HG03045 (cell line): ENCODE data around the gene RANBP6.
"Not testable (repeated sequence)": the region's sequence is repeated elsewhere in the genome, so short reads cannot be mapped to it uniquely, and the experiment has no call there.

Experiments
- ATAC-seq: cut with Tn5 transposase; IDR thresholded peaks from one replicate; pipeline ENCODE4 v1.9.1; 2021; ENCODE audit warnings: mild to moderate bottlenecking, moderate library complexity; ENCODE audit not compliant: unreplicated experiment

The RANBP6 gene

GRCh38 chr9:6015278-6016157 lies at the start of gene RANBP6:
Gene RANBP6, minus strand, starts transcription at chr9:6015624. Its CDS starts 17 bp downstream, at chr9:6015607.
- peak; percentile 98 for ATAC-seq

DNA sequence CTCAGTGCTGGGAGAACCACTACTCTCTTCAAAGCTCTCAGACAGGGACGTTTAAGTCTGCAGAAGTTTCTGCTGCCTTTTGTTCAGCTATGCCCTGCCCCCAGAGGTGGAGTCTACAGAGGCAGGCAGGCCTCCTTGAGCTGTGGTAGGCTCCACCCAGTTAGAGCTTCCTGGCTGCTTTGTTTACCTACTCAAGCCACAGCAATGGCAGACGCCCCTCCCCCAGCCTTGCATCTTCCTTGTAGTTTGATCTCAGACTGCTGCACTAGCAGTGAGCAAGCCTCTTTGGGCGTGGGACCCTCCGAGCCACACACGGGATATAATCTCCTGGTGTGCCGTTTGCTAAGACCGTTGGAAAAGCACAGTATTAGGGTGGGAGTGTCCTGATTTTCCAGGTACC lies 47.7 kb upstream of the RANBP6 start:
- ATAC-seq, result not testable (repeated sequence)

DNA sequence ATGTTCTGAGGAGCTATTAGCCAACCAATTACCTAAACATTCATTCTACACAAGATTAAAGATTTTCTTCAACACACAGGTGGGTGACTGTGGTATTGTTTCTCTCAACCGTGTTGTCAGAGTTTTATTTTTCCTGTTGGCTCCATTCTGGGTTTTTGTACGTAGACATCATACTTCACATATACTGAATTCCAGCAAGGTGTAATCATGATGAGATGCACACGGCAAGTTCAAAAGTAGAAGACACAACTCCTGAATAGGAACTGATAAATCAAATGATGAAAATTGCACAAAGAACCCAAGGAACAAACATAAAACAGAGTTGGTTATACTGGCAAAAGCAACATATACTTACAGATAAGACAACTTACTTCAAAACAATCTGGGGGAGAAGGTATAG lies 40.2 kb upstream of the RANBP6 start:
- ATAC-seq, result no peak

DNA sequence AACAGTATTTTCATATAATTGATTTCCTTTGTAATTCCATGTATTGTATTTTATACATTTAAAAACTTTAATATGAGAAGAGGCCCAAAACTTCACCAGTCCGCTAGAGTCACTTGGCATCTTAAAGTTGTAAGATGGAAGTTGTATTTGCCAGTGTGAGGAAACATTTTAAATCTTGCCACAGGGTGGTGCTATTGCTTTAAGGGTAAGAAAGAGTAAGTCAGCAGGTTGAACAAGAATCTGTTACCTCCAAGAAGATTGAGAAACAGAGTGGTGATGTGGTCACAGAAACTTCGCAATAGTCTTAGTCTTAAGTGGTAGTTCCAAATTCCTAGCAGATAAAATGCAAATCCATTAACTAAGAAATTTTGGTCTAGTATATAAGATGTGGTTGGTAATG lies 39.8 kb upstream of the RANBP6 start:
- no peak for ATAC-seq

DNA sequence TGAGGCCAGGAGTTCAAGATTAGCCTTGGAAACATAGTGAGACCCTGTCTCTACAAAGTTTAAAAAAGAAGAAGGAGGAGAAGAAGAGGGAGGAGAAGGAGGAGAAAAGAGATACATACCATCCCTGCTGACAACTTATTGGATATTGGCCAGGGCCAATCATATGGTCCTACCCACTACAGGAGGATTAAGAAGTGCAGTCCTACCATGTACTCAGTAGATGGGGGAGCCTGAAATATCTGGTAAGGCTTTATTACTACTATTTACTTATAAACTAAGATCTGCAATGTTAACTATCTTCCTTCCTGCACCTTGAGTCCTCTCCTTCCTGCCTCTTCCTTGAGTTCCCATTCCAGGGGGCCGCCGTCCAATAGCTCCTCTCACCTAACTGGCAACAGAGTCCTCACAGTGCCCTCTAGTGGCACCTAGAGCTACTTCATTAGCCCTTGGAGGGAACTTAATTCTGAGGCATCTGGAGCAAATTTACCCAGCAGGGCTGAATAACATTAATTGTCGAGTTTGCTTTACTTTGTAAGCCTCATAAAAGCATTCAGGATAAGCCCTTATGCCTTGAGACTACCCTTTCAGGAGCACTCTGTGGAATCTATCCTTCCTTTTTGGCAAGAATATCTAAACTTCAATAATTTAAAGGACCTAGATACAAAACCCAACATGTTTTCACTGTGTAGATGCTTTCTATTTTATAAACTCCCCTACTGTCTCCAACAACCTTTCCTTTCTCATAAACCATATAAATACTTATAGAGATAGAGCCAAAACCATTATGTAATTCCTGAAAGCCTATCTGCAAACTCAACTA lies 39.1 kb upstream of the RANBP6 start:
- peak; percentile 51 for ATAC-seq

DNA sequence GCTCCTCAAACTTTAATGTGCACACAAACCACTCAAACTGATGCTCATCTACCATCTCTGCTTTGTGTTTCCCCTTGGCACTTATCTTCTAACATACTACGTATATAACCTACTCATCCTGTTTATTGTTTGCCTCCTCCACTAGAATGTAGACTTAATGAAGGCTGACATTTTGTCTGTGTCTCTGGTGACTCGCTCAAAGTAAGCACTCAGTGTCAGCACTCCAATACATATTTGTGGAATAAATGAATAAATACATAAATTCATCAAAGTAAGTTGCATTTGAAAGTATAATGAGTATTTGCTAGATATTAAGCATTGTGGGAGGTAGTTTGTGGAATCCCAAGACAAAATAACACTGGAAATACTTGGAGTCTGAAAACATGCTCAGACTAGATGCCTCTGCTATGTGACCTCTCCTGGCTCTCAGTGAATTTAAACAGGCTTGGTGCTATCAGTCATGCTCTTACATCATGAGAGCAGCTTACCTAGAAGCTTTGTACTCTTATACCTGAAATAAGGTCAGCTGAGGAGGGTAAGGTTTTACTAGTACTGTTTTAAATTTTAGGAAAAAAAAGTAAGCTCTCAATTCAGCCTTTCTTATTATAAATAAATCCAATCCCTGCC lies 37.0 kb upstream of the RANBP6 start:
- ATAC-seq, result no peak

DNA sequence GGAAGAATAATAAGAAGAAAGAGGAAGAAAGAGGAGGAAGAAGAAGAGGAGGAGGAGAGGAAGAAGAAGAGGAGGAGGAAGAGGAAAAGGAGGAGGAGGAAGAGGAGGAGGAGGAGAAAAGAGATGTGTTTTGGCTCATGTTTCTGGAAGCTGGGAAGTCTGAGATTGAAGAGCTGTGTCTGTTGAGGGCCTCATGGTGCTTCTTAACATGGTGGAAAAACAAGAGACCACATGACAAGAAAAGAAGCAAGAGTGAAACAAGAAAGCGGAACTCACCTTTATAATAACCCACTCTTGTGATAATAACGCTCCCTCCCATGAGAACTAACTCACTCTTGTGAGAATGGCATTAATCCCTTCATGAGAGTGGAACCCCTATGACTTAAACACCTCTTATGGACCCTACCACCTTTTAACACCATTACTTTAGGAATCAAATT lies 36.1 kb upstream of the RANBP6 start:
- no peak for ATAC-seq

- peak; percentile 52 for ATAC-seq
Observed at GRCh38 chr9:6049798-6050197, 34.4 kb upstream of the RANBP6 start.

DNA sequence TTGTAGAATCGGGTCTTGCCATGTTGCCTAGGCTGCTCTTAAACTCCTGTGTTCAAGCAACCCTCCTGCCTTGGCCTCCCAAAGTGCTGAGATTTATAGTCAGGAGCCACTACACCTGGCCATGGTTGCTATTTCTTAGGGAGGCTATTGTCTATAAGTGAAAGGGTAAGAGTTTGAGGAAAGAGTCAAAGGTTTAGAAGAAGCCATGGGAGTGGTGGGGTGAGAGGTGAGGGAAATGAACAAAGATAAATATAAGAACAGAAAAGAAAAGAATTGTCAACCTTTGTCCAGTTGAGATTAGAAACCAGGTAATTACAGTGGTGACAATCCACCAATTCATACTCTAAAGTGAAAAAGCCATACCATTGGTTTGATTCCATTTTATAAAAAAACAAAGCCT lies 32.6 kb upstream of the RANBP6 start:
- no peak for ATAC-seq

DNA sequence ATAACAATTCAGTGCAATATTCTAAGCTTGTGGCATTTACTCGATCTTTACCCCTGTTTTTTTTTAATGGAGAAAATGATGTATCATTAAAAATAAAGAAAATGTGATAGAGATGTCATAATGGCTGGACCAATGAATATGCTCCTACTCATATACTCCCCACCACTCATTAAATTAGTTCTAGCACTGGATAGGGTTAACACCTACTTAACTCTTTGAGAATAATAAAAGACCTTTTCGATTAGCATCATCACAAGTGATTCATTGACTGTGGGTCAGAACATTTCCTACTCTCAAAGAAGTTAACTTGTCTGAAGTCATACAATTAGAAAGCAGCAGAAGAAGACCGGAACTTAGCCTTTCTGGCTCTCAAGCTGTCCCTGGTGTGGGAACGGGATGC lies 31.6 kb upstream of the RANBP6 start:
- ATAC-seq, result no peak

DNA sequence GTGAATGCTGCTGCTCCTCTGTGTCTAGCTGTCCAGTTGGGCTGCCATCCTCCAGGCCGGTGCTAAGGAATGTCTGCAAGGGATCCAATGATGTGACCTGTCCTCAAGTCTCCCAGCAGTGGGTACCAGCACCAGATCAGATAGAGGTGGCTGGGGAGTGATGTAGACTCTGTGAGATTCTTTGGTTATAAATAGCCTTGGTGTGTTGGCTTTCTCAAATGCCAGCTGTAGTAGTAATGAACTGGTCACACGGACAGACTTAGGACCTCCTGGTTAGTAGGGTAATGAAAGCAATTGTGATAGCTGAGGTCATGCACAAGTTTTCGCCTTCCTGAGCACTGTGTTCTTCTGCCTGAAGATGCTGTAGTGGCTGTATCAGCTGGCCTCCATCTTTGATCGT lies 29.9 kb upstream of the RANBP6 start:
- ATAC-seq, result no peak

DNA sequence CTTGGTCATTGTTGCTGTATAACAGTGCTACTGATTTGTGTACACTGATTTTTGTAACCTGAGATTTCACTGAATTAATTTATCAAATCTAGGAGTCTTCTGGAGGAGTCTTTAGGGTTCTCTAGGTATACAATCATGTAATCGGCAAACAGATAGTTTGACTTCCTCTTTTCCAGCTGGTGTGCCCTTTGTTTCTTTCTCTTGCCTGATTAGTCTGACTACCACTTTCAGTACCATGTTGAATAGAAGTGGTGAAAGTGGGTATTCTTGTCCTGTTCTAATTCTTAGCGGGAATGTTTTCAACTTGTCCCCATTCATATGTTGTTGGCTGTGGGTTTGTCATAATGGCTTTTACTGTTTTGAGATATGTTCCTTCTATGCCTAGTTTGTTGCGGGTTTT lies 24.7 kb upstream of the RANBP6 start:
- ATAC-seq, result no peak

DNA sequence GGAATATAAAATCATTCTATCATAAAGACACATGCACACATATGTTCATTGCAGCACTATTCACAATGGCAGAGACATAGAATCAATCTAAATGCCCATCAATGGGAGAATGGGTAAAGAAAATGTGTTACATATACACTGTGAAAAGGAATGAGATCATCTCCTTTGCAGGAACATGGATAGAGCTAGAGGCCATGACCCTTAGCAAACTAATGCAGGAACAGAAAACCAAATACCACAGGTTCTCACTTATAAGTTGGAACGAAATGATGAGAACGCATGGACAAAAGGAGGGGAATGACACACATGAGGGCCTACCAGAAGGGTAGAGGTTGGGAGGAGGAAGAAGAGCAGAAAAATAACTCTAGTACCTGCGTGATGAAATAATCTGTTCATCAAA lies 21.0 kb upstream of the RANBP6 start:
- no peak for ATAC-seq

DNA sequence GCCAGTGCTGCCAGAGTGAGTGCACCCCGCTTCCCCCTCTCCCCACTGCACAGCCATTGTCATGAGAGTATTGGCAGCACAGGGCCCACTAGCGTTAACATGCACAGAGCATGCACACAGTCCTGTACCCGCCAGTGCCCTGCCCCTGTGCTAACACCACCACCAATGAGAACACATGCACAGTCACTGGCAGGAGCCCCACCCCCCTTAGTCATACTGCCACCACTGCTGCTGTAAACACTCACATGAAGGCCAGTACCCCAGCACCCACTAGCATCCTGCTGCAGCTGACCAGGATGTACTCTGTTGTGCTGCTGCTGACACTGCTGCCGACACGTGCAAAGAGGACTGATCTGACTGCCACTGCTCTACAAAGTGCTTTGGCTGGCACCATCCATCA lies 19.5 kb upstream of the RANBP6 start:
- ATAC-seq, result no peak

DNA sequence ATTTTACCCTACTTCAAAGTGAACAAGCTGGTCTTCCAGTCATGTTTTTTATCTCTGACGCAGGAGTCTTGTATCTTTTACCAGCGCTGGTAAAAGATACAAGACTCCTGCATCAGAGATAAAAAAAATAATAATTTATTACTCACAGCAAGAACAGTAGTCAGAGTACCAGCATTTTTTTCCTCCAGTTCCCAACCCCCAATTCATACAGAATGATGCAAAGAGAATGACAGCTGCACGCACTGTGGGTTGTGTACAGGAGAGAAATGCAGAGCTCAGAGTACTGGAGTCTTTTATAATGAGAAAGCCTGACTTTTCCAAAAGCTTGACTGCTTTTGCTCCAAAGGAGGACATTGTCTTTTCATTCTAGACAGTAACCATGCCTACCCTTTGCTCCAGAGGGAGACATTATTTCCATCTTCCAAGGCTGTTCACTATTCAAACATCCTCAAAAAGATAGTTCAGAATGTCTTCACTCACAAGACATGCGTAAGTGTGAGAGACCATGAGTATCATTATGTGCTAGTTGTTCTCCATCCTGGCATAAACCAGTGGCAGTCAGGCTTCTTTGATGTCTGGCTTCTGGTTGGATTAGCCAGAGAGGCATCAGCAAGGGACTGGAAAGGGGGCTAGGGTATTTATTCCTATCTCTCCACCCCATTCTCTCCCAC lies 14.3 kb upstream of the RANBP6 start:
- ATAC-seq, result no peak

DNA sequence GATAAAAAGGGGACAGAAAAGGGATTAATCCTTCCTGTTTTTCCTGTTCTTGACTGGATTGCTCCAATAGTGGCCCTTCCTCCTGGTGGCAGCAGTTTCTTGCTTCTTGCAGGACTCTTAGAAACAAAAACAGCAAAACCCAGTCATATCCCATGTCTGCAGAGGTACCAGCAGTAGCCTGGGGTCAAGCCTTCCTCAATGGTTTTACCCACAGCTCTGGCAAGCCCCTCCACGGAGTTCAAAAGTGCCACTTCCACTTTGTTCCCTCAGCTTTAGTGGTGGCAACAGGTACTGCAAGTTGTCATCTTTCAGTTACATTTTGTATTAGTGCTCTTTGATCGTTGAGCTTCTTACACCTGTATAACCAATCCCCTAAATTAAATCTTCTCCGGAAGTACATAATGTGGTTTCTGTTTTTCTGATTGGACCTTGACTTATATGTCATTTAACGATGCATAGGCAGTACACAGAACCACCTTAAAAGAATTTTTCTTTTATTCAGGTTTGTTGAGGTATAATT lies 8.7 kb upstream of the RANBP6 start:
- ATAC-seq, result no peak

- not testable (repeated sequence) for ATAC-seq
Observed at GRCh38 chr9:6016975-6017374, 1.6 kb upstream of the RANBP6 start.

DNA sequence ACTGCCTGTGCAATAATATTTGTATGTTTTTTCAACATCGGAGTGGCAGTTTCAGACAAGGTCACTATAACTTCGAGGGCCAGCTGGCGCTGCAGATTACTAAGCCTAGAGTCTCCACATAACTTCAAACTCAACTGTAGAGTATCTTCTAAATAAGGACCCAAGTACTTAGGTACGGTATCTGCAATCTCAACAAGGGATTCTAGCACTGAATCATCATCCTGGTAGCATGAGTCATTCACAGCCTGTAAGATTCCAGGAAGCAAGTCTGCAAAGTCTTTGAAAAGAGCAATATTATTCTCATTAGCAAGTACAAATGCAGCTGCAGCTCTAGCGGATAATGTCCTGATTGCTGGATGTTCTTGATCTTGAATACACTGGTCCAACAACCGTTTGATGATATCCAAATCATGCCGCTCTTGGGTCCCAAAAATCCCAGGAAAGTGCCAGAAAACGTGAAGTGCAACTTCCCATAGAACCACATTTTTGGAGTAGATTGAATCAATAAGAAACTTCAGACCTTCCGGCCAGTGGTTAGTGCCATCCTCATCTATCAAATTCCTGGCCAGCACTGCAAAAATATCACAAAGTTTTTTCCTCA lies 654 bp downstream of the RANBP6 start:
- no peak for ATAC-seq

DNA sequence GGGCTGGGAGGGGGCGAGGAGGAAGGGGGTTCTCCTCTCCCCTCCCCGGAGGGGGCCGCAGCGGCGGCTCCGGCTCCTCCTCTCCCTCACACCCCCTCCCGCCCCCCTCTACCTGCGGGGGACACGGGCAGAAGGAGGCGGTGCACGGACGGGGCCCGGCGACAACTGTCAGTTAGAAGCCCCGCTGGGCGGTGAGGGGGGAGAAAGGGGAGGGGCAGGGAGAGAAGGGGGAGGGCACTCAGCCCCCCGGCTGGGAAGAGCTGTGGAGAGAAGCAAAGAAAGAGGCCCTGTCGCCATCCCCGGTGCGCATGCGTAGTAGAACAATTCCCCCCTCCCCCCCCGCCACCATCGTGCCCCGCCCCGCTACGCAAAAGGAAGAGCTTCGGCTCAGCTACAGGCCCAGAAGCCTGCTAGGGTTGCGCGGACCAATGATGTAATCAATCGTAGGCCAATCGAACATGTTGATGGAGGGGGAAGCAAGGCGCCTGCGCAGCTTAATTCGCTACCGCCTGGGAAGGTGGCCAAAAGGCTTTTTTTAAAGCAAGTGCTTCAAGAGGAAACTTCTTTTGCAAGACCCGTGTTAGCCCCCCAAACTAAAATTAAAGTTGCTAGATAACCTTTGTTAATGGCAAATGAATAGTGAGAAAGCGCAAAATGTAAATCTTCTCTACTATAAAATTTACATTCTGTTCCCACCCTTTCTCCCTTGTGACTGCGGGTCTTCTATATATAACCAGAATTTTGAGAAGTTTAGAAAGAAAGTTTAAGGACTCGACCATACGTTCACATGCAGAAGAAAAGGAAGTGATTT lies 7.0 kb downstream of the RANBP6 start:
- peak; percentile 69 for ATAC-seq
